Measurements from ENCODE around the gene CD300H.
"Not testable (repeated sequence)": the region's sequence is repeated elsewhere in the genome, so short reads cannot be mapped to it uniquely, and the experiment has no call there.

CD300H gene

DNA sequence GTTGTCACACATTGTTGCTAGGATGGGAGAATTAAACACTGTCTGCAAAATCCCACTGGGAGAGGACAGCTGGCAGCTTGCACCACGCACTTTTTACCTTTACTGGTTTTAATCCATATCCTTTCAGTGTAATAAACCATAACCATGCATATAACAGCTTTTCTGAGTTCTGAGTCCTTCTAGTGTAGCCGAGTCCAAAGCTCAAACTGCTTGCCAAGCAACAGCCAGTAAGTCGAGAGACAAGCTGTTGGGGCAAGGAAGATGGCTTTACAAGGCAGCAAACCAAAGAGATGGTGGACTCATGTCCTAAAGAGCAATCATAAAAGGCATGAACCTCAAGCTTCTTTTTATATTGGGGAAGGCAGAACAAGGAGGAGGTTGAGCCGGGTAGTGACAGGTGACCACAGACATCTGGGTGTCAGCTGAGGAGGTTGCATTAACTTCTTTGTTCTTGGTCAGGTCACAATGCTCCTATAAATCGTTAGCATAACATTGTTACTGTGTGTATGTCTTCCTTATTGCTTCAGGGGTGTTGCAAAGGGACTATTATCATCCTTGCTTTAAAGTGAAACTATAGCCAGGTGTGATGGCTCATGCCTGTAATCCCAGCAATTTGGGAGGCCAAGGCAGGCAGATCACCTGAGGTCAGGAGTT is 7.3 kb upstream of the CD300H start:
- Histone ChIP-seq H3K27me3 (ENCODE audit: insufficient read depth, low read length) (no peaks in the 10 kb centered on the region), H3K9ac (ENCODE audit: low read length) (no peak overlapping the region), H4K20me1 (ENCODE audit: insufficient read depth, low read length) (no peaks in the 10 kb centered on the region), H3K9me3 (ENCODE audit: low read length) (no peaks in the 10 kb centered on the region), H3K4me2 (ENCODE audit: low read length) (no peak overlapping the region), H3K79me2 (ENCODE audit: insufficient read depth, low read length) (no peaks in the 10 kb centered on the region), H2AFZ (ENCODE audit: low read length) (no peak overlapping the region), H3K27ac (ENCODE audit: low read depth, low read length, poor library complexity, severe bottlenecking) (no peak overlapping the region), H3F3A (ENCODE audit: insufficient read depth, low read length) (no peaks in the 10 kb centered on the region), H3K4me1 (ENCODE audit: insufficient read depth, low read length, severe bottlenecking) (no peaks in the 10 kb centered on the region), H3K4me3 (ENCODE audit: low read depth, low read length, poor library complexity, severe bottlenecking) (no peak overlapping the region), H3K36me3 (ENCODE audit: insufficient read depth, low read length) (no peaks in the 10 kb centered on the region), H3K9me2 (ENCODE audit: low read depth, low read length) (no peaks in the 10 kb centered on the region)
- TF ChIP-seq EZH2 (IDR thresholded peaks at IDR 0.05; ENCODE audit: borderline replicate concordance, low read length) = no peak
- TF ChIP-seq, protein P1, sequence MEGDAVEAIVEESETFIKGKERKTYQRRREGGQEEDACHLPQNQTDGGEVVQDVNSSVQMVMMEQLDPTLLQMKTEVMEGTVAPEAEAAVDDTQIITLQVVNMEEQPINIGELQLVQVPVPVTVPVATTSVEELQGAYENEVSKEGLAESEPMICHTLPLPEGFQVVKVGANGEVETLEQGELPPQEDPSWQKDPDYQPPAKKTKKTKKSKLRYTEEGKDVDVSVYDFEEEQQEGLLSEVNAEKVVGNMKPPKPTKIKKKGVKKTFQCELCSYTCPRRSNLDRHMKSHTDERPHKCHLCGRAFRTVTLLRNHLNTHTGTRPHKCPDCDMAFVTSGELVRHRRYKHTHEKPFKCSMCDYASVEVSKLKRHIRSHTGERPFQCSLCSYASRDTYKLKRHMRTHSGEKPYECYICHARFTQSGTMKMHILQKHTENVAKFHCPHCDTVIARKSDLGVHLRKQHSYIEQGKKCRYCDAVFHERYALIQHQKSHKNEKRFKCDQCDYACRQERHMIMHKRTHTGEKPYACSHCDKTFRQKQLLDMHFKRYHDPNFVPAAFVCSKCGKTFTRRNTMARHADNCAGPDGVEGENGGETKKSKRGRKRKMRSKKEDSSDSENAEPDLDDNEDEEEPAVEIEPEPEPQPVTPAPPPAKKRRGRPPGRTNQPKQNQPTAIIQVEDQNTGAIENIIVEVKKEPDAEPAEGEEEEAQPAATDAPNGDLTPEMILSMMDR (IDR thresholded peaks at IDR 0.05; ENCODE audit: low read length) = no peak

DNA sequence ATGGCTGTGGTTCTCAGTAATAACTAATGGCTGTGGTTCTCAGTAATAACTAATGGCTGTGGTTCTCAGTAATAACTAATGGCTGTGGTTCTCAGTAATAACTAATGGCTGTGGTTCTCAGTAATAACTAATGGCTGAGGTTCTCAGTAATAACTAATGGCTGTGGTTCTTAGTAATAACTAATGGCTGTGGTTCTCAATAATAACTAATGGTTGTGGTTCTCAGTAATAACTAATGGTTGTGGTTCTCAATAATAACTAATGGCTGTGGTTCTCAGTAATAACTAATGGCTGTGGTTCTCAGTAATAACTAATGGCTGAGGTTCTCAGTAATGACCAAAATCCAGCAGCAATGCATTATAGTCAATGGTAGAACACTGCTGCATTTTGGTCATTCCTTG is 6.3 kb upstream of the CD300H start:
- not testable (repeated sequence) for H3K36me3 ChIP-seq (ENCODE audit: insufficient read depth, low read length); H3K9me2 ChIP-seq (ENCODE audit: low read depth, low read length); H3K4me2 ChIP-seq (ENCODE audit: low read length); H3K9me3 ChIP-seq (ENCODE audit: low read length); H4K20me1 ChIP-seq (ENCODE audit: insufficient read depth, low read length); H3K9ac ChIP-seq (ENCODE audit: low read length); H3K27me3 ChIP-seq (ENCODE audit: insufficient read depth, low read length); H3F3A ChIP-seq (ENCODE audit: insufficient read depth, low read length); H3K79me2 ChIP-seq (ENCODE audit: insufficient read depth, low read length); H3K4me3 ChIP-seq (ENCODE audit: low read depth, low read length, poor library complexity, severe bottlenecking); H3K27ac ChIP-seq (ENCODE audit: low read depth, low read length, poor library complexity, severe bottlenecking); H3K4me1 ChIP-seq (ENCODE audit: insufficient read depth, low read length, severe bottlenecking); H2AFZ ChIP-seq (ENCODE audit: low read length)

DNA sequence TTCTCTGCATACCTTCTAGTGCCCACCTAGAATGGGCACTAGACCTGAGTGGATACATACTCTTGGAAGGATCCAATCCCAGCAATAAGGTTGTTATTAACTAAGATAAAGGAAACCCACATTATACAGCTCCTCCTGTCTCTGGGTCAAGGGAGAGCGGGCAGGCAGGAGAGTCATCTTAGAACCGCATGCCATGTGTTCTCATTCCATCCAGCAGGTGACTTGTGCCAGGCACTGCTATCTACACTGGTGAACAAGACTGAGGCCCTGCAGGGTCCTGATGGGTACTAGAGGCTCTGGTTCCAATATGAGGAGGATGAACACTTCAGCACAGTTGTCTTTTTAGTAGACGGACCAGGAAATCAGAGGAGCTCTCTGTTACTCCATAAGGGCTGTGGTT is 5.9 kb upstream of the CD300H start:
- Histone ChIP-seq H3K27ac (ENCODE audit: low read depth, low read length, poor library complexity, severe bottlenecking) (no peak overlapping the region), H3K36me3 (ENCODE audit: insufficient read depth, low read length) (no peaks in the 10 kb centered on the region), H3K9me3 (ENCODE audit: low read length) (no peaks in the 10 kb centered on the region), H3K4me3 (ENCODE audit: low read depth, low read length, poor library complexity, severe bottlenecking) (no peak overlapping the region), H3K4me1 (ENCODE audit: insufficient read depth, low read length, severe bottlenecking) (no peaks in the 10 kb centered on the region), H4K20me1 (ENCODE audit: insufficient read depth, low read length) (no peaks in the 10 kb centered on the region), H3K27me3 (ENCODE audit: insufficient read depth, low read length) (no peaks in the 10 kb centered on the region), H3F3A (ENCODE audit: insufficient read depth, low read length) (no peaks in the 10 kb centered on the region), H3K9me2 (ENCODE audit: low read depth, low read length) (no peaks in the 10 kb centered on the region), H3K4me2 (ENCODE audit: low read length) (no peak overlapping the region), H3K9ac (ENCODE audit: low read length) (no peak overlapping the region), H2AFZ (ENCODE audit: low read length) (no peak overlapping the region), H3K79me2 (ENCODE audit: insufficient read depth, low read length) (no peaks in the 10 kb centered on the region)
- TF ChIP-seq, protein P1 (IDR thresholded peaks at IDR 0.05; ENCODE audit: low read length) = no peak
- TF ChIP-seq EZH2 (IDR thresholded peaks at IDR 0.05; ENCODE audit: borderline replicate concordance, low read length) = no peak

DNA sequence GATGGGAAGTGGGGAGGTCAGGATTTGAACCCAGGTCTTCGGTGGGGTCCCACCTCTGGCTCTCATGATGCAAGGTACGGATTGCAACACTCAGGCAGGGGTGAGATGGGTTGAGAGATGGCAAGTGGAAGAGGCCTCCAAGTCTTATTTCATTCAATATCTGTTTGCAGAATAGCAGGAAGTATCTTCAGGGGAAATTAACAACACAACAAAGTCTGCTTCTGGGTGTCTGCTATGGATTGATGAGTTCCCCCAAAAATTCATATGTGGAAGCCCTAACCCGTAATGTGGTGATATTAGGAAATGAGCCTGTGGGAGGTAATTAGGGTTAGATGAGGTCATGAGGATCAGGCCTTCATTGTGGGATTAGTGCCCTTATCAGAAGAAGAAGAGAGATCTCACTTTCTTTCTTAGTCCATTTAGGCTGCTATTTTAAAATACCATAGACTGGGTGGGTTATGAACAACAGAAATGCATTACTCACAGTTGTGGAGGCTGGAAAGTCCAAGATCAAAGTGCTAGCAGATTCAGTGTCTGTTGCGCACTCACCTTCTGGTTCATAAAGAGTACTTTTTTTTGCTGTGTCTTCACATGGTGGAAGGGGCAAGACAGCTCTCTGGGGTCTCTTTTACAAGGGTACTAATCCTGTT is 4.4 kb upstream of the CD300H start:
- TF ChIP-seq, protein P1 (IDR thresholded peaks at IDR 0.05; ENCODE audit: low read length) = no peak
- no peak for TF ChIP-seq EZH2 (IDR thresholded peaks at IDR 0.05; ENCODE audit: borderline replicate concordance, low read length)
- no peaks in the 10 kb centered on the region for H3K79me2 ChIP-seq (ENCODE audit: insufficient read depth, low read length)
- no peak overlapping the region for H3K27ac ChIP-seq (ENCODE audit: low read depth, low read length, poor library complexity, severe bottlenecking)
- H3K27me3 ChIP-seq (ENCODE audit: insufficient read depth, low read length) = no peaks in the 10 kb centered on the region
- no peaks in the 10 kb centered on the region for H3K4me1 ChIP-seq (ENCODE audit: insufficient read depth, low read length, severe bottlenecking)
- no peaks in the 10 kb centered on the region for H3K9me2 ChIP-seq (ENCODE audit: low read depth, low read length)
- H3K4me3 ChIP-seq (ENCODE audit: low read depth, low read length, poor library complexity, severe bottlenecking) = no peak overlapping the region
- no peak overlapping the region for H3K4me2 ChIP-seq (ENCODE audit: low read length)
- H3F3A ChIP-seq (ENCODE audit: insufficient read depth, low read length) = no peaks in the 10 kb centered on the region
- no peaks in the 10 kb centered on the region for H3K36me3 ChIP-seq (ENCODE audit: insufficient read depth, low read length)
- H4K20me1 ChIP-seq (ENCODE audit: insufficient read depth, low read length) = no peaks in the 10 kb centered on the region
- H3K9me3 ChIP-seq (ENCODE audit: low read length) = no peaks in the 10 kb centered on the region
- no peak overlapping the region for H2AFZ ChIP-seq (ENCODE audit: low read length)
- H3K9ac ChIP-seq (ENCODE audit: low read length) = no peak overlapping the region
